MV-4-11 (cell line): ENCODE data around the gene NOL9.
A peak's percentile ranks its signal among the peaks of the same experiment; 100 is the strongest.
"Not testable (repeated sequence)": the region's sequence is repeated elsewhere in the genome, so short reads cannot be mapped to it uniquely, and the experiment has no call there.

ENCODE experiments used
- DNase-seq: peaks from one replicate; lab custom pipeline; 2025; lab: John Stamatoyannopoulos, UW

The NOL9 gene

DNA sequence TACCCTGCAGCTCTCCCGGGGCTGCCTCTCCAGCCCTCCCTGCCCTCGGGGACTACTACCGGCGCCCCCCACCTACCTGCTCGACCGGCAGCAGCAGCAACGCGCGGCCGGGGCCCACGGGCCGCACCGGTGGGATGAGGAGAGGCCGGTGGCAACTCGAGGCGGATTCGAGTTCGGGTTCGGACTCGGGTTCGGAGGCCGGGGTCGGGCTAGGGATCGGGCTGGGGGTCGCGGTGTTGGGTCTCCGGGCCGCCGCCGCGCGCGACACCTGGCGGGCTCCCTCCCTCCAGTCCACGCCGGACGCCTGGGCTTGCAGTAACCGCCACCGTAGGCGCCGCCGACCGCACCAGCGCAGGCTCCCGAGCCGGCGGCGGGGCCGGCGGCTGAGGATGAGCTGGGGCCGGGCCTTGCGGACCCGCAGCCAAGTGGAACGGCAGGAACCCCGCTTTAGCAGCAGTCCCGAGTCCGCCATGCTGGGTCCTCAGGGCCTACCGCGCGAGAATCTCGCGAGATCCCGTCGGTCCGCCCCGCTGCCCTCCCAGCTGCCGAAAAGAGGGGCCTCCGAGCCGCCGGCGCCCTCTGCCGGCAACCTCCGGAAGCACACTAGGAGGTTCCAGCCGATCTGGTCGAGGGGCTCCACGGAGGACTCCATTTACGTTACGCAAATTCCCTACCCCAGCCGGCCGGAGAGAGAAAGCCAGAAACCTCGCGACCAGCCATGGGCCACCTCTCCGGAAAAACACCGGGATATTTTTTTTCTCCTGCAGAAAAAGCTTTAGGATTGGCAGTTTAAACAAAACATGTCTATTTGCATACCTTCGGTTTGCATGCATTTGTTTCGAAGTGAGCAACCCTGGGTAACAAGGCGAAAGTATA lies at the start of gene NOL9:
Gene NOL9, minus strand, starts transcription at position 483 of the 876 bp plus-strand sequence. Its CDS starts 11 bp downstream, at position 472.
- DNase-seq, result peak; percentile 89

DNA sequence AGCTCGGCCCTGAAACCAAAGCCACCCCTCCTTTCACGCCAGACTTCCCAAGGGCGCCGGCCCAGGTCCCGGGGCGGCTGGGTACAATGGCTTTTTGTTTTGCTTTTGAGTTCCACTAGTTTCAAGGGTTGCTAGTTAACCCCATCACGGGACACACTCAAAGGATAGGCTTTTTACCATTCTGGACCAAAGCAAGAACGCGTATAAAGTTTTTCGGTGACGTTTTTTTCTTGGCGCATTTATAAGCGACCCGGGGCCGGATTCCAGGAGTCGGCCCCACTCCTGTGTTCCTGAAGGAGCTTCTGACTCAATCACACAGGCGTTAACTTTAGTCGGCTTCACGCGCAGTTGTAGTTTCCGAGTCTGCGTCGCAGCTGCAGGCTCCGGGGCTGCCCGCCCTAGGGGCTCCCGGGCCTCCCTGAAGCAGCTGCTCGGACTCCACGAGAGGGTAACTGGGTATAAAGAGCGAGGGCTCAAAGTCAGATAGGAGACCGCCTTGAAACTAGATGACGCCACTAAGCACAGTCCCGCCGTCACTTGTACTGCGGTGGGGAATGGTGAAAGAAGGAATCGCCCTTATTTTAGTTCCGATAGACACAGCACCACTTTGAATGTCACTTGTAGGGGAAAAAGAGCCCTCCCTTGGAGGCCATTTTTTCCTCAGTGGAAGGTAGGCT lies 49.1 kb upstream of the NOL9 start:
- DNase-seq, result peak; percentile 71

DNA sequence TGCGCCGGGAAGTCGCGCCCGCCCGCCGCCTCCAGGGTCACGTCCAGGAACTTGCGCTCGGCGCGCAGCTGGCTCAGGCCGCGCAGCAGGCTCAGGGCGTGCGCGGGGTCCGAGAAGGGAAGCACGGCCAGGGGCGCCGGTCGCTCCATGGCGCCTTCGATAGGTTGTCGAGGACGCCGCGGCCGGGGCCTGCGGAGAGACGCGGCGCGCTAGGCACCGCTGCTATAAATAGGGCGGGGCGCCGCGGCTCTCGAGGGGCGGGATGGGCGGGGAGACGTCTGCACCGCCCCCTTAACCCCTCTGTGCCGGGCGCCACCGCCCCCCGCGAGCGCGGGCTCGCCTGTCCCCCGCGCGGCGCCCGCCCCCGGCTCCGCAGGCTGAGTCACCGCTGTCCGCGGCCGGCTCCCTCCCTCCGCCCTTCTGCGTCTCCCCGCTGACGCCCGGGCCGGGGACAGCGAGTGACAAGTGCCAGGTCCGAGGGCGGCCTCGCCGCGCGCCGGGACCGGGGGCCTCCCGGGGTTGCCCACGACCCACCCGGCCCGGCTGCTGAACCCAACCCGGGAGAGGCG lies 48.4 kb upstream of the NOL9 start, which contains the start of gene KLHL21:
Gene KLHL21, minus strand, starts transcription at position 201 of the 569 bp plus-strand sequence. Its CDS starts 52 bp downstream, at position 149.
- peak; percentile 85 for DNase-seq

- no peak for DNase-seq
These were observed 47.8 kb upstream of the NOL9 start for GRCh38 chr1:6601923-6602668.

GRCh38 chr1:6601049-6601922 lies 47.0 kb upstream of the NOL9 start:
- peak; percentile 43 for DNase-seq

DNA sequence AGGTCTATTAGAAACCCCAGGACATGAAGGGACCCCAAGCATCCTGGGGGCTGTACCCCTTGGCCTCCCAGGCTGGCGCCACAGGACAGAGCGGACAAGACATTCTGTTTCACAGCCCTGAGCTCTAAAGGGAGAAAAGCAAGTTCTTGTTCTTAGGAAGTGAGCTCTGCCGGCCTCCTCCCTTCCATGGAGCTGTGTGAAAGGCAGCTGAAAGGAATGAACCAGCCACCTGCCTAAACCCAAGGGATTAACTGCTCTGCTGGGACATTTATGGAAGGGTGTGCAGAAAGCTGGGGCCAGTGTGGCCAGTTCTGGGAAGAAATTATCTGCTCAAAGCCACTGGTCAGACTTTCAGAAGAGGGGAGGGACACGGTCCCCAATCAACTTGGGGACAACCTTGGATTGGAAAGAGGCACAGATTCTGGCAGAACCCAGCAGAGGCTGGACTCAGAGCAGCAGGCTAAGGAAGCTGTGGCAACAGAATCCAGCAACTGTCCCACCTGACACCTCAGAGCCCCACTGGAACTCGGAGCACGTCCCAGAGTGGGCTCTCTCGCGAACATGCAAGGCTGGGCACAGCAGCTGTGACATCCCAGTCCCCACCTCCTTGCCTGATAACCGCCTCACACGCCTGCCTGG lies 46.2 kb upstream of the NOL9 start:
- no peak for DNase-seq

DNA sequence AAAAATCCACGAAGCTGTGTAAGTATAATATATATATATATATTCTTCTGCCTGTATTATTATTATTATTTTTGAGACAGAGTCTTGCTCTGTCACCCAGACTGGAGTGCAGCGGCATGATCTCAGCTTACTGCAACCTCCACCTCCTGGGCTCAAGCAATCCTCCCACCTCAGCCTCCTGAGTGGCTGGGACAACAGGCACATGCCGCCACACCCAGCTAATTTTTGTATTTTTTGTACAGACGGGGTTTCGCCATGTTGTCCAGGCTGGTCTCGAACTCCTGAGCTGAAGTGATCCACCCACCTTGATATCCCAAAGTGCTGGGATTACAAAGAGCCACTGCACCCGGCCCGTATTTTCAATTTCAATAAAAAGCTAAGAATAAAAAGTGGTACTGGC lies 45.7 kb upstream of the NOL9 start:
- DNase-seq, result not testable (repeated sequence)

- DNase-seq, result peak; percentile 78
These were observed 45.0 kb upstream of the NOL9 start for GRCh38 chr1:6599141-6599975.

- DNase-seq, result no peak
These were observed 43.4 kb upstream of the NOL9 start for GRCh38 chr1:6597777-6598131.

- no peak for DNase-seq
These were observed 42.8 kb upstream of the NOL9 start for GRCh38 chr1:6596886-6597776.

- DNase-seq, result no peak
These were observed 42.0 kb upstream of the NOL9 start for GRCh38 chr1:6596351-6596750.

- no peak for DNase-seq
These were observed 40.8 kb upstream of the NOL9 start for GRCh38 chr1:6594977-6595740.

DNA sequence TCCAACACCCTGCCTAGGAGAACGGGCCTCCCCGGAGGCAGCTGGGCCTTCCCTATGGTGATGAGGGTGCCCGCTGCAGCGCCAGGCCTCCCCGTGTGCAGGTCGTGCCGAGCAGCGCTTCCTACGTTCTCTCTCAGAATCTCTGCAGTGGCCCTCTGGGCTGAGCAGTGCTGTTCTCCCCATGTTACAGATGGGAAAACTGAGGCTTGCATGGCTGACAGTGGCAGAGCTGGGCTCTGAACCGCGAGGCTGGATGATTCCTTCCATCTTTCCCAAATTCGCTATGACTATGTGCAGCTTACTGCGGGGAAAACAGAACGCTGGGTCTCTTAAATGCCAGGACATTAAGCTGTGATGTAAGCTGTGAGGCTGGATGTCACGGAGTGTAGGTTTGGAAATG lies 39.5 kb upstream of the NOL9 start:
- no peak for DNase-seq

DNA sequence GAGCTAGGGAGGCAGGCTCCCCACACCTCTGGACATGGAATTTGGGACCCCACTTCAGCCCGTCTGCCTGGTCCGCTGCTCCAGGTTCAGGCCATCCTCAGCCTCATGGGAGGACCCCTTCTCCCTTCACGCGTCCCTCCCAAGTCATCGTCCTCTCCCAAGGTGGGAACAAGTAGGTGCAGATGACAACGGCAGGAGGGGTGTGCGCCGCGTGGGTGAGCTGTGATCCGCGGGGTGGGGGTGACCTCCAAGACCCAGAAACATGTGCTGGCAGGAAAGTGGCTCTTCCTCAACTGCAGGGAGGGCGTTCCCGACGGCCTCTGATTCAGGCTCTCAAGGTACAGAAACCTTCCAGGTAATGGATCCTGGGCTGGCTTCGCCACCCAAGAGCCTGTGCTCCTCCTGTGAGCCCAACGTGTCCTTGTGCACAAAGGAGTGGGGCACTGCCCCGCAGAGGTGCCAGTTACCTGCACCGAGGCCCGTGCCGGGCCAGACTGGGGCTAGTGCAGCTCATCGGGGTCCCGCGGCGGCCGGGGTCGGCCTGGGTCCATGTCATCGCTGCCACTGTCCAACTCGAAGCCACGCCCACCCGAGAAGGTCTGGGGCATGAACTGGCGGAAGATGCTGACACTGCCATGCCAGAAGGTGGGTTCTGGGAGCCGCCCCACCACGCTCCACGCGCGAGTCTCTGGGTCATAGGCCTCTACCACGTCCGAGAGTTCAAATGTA lies 38.7 kb upstream of the NOL9 start:
- DNase-seq, result no peak

DNA sequence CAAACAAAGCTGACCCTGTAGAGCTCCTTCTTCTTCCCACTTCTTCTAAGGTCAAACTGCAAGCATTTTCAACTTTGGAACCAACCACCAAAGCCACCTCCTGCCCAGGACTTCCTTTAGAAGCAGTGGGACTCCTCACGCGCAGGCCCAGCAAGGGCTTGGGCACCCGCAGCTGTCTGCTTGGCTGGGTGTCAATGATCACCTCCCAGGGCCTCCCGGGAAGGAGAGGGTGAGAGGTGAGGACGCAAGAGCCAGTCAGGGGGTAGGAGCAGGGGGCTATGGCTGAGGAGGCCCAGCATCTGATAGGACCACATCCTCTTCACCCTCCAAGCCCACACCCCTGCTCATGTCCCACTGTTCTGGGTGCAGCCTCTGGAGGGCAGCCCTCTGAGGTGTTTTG lies 38.1 kb upstream of the NOL9 start:
- DNase-seq, result peak; percentile 38

- no peak for DNase-seq
These were observed 37.3 kb upstream of the NOL9 start for GRCh38 chr1:6591644-6592043.

DNA sequence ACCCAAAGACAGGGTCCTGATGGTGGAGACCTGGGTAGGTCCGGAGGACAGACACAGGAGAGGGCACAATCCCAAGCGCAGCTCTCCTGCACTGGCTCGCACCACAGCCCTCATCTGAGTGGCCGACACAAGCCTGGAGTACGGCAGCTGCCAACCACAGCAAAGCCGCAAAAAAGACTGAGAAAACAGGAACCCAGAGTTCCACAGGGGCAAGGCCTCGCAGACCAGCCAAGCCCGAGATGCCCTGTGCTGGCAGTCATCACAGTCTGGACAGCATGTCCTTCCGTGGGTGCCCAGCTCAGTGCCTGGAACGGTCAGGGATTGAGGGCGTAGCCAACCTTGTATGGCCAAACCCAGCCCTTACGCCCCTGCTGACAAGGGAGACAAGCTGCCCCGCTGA lies 36.9 kb upstream of the NOL9 start:
- DNase-seq, result peak; percentile 82
